ENCODE results near the gene SMARCD3. TPM values are rescaled to one million over a fixed set of nuclear protein-coding genes. Genes with fewer than 3 reads are reported as not detected.

The SMARCD3 gene
- total and polyA plus RNA-seq, 9 of the 15 experiments (the other 6 are each of a cell fraction or from before 2014, with no cell fraction given), result 0.43 to 3.6 (median 2.6) TPM

GRCh38 chr7:151232091-151232916 lies 16.2 kb downstream of the SMARCD3 start, which contains the start of gene CHPF2 (continued):
- no peak for TF ChIP-seq IFI16 (CRISPR knock-in tag; IDR thresholded peaks at IDR 0.05)
- no peak for TF ChIP-seq ZBTB2 (IDR thresholded peaks at IDR 0.05)
- TF ChIP-seq, protein P1, sequence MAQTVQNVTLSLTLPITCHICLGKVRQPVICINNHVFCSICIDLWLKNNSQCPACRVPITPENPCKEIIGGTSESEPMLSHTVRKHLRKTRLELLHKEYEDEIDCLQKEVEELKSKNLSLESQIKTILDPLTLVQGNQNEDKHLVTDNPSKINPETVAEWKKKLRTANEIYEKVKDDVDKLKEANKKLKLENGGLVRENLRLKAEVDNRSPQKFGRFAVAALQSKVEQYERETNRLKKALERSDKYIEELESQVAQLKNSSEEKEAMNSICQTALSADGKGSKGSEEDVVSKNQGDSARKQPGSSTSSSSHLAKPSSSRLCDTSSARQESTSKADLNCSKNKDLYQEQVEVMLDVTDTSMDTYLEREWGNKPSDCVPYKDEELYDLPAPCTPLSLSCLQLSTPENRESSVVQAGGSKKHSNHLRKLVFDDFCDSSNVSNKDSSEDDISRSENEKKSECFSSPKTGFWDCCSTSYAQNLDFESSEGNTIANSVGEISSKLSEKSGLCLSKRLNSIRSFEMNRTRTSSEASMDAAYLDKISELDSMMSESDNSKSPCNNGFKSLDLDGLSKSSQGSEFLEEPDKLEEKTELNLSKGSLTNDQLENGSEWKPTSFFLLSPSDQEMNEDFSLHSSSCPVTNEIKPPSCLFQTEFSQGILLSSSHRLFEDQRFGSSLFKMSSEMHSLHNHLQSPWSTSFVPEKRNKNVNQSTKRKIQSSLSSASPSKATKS (CRISPR knock-in tag; IDR thresholded peaks at IDR 0.05), result no peak
- peak; percentile 73; the same call in 1 of the 2 replicates for TF ChIP-seq HNRNPL (IDR thresholded peaks at IDR 0.05; ENCODE audit: low read depth, low read length)
- no peak for TF ChIP-seq CGGBP1 (CRISPR knock-in tag; IDR thresholded peaks at IDR 0.05)
- TF ChIP-seq, protein P2, sequence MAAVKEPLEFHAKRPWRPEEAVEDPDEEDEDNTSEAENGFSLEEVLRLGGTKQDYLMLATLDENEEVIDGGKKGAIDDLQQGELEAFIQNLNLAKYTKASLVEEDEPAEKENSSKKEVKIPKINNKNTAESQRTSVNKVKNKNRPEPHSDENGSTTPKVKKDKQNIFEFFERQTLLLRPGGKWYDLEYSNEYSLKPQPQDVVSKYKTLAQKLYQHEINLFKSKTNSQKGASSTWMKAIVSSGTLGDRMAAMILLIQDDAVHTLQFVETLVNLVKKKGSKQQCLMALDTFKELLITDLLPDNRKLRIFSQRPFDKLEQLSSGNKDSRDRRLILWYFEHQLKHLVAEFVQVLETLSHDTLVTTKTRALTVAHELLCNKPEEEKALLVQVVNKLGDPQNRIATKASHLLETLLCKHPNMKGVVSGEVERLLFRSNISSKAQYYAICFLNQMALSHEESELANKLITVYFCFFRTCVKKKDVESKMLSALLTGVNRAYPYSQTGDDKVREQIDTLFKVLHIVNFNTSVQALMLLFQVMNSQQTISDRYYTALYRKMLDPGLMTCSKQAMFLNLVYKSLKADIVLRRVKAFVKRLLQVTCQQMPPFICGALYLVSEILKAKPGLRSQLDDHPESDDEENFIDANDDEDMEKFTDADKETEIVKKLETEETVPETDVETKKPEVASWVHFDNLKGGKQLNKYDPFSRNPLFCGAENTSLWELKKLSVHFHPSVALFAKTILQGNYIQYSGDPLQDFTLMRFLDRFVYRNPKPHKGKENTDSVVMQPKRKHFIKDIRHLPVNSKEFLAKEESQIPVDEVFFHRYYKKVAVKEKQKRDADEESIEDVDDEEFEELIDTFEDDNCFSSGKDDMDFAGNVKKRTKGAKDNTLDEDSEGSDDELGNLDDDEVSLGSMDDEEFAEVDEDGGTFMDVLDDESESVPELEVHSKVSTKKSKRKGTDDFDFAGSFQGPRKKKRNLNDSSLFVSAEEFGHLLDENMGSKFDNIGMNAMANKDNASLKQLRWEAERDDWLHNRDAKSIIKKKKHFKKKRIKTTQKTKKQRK (IDR thresholded peaks at IDR 0.05; ENCODE audit: borderline replicate concordance, low read depth, low read length), result no peak
- no peak for TF ChIP-seq ZBTB17 (CRISPR knock-in tag; IDR thresholded peaks at IDR 0.05)
- TF ChIP-seq ZNF449 (CRISPR knock-in tag; IDR thresholded peaks at IDR 0.05), result no peak
- TF ChIP-seq RBFOX2 (IDR thresholded peaks at IDR 0.05; ENCODE audit: low read depth, low read length), result peak; percentile 82
- no peak for TF ChIP-seq DEAF1 (CRISPR knock-in tag; IDR thresholded peaks at IDR 0.05)
- no peak for TF ChIP-seq COPS2 (conservative IDR thresholded peaks at IDR 0.05)
- no peak for TF ChIP-seq GTF2F1 (IDR thresholded peaks at IDR 0.05; ENCODE audit: low read depth, low read length)

Measured in K562 (cell line).